BJ (cell line): ENCODE data around the gene CFAP65. TPM values are rescaled to one million over a fixed set of nuclear protein-coding genes. Genes with fewer than 3 reads are reported as not detected.

Experiments used
- CTCF ChIA-PET: fragments of 350-600 bp; formaldehyde crosslinking; extraction: SDS; loops from one replicate; lab custom pipeline; 2021; ENCODE audit warnings: antibody characterized with exemption, inconsistent platforms; lab: Yijun Ruan, JAX
- POLR2A ChIA-PET: fragments of 300-600 bp; sonication (Branson Sonifier 250); formaldehyde crosslinking; extraction: SDS; loops from one replicate; lab custom pipeline; 2021; ENCODE audit warnings: antibody characterized with exemption; lab: Charles Lee
- DNase-seq: peaks from one replicate; pipeline ENCODE4 v3.0.0-alpha.2; 2011; ENCODE audit warnings: low read depth
- H3K27me3 ChIP-seq: 2 replicates; pipeline ENCODE4 v1.6.0; 2011; ENCODE audit warnings: low read length; ENCODE audit not compliant: control insufficient read depth, insufficient read depth
- H3K36me3 ChIP-seq: 2 replicates; pipeline ENCODE4 v1.5.1; 2011; ENCODE audit warnings: low read length; ENCODE audit not compliant: control insufficient read depth, insufficient read depth
- H3K4me3 ChIP-seq: 2 replicates; pipeline ENCODE4 v1.5.1; 2011; ENCODE audit warnings: low read depth, mild to moderate bottlenecking, control low read depth, low read length
- CTCF ChIP-seq: IDR thresholded peaks from 2 replicates; pipeline ENCODE4 v1.5.1; 2011; ENCODE audit warnings: low read depth, mild to moderate bottlenecking, control low read depth, inconsistent platforms, low read length, moderate library complexity; ENCODE audit not compliant: insufficient read depth
- polyA plus RNA-seq: library from polyadenylated mRNA; depleted of rRNA; stranded (reverse); fragments of >200 nt; gene quantifications from 2 replicates; pipeline ENCODE4 v1.2.3, GENCODE V29; 2011

CFAP65 gene
- polyA plus RNA-seq, 1 experiment: not detected

GRCh38 chr2:219031005-219031738 is 10.1 kb downstream of the CFAP65 start:
- no peak for DNase-seq
- H3K36me3 ChIP-seq: no peaks in the 10 kb centered on the region
- POLR2A ChIA-PET: no interaction called here
- peaks cover 24% of the 10 kb centered on the region for H3K27me3 ChIP-seq
- CTCF ChIA-PET: interaction anchor here (0.9 to 9.3 kb wide), 14 partner anchors 9 to 123 kb away, joined by 3 to 198 read pairs (median 6); partner anchors contain the start of genes FEV and NHEJ1
- TF ChIP-seq CTCF: no peak
- H3K4me3 ChIP-seq: no peak overlapping the region

- CTCF ChIA-PET: interaction anchor here (0.6 to 9.3 kb wide), 48 partner anchors 8 to 500 kb away, joined by 3 to 198 read pairs (median 5); partner anchors contain the start of genes CFAP65, FEV, NHEJ1 and ZFAND2B
- Histone ChIP-seq H3K4me3 (no peak overlapping the region), H3K36me3 (no peaks in the 10 kb centered on the region), H3K27me3 (peaks cover 20% of the 10 kb centered on the region)
- DNase-seq: no peak
- POLR2A ChIA-PET: no interaction called here
- no peak for TF ChIP-seq CTCF
Observed at GRCh38 chr2:219030177-219030940, 11.0 kb downstream of the CFAP65 start.

GRCh38 chr2:219029829-219030165 is 11.5 kb downstream of the CFAP65 start:
- POLR2A ChIA-PET: no interaction called here
- peak; percentile 97 for TF ChIP-seq CTCF

GRCh38 chr2:219028996-219029828 is 12.1 kb downstream of the CFAP65 start:
- Histone ChIP-seq H3K27me3 (peaks cover 22% of the 10 kb centered on the region), H3K36me3 (no peaks in the 10 kb centered on the region), H3K4me3 (no peak overlapping the region)
- ChIA-PET CTCF (interaction anchor here (0.6 to 9.3 kb wide), 45 partner anchors 9 to 288 kb away, joined by 3 to 198 read pairs (median 5); partner anchors contain the start of genes CFAP65, FEV, NHEJ1 and ZFAND2B), POLR2A (no interaction called here)
- no peak for DNase-seq
- no peak for TF ChIP-seq CTCF

More at GRCh38 chr2:219029829-219030165, 11.5 kb downstream of the CFAP65 start:
- Histone ChIP-seq H3K36me3 (no peaks in the 10 kb centered on the region), H3K4me3 (no peak overlapping the region), H3K27me3 (peaks cover 22% of the 10 kb centered on the region)
- no peak for DNase-seq
- CTCF ChIA-PET: interaction anchor here (0.6 to 9.3 kb wide), 49 partner anchors 9 to 500 kb away, joined by 3 to 198 read pairs (median 5); partner anchors contain the start of genes CFAP65, FEV, NHEJ1 and ZFAND2B
